GM18508 (cell line): ENCODE results near the gene CRCP.
"Not testable (repeated sequence)": the region's sequence is repeated elsewhere in the genome, so short reads cannot be mapped to it uniquely, and the experiment has no call there.

Source experiments
- ATAC-seq: cut with Tn5 transposase; IDR thresholded peaks from one replicate; pipeline ENCODE4 v1.9.1; 2021; ENCODE audit warnings: moderate number of reproducible peaks; ENCODE audit not compliant: insufficient read depth, unreplicated experiment

Gene CRCP

DNA sequence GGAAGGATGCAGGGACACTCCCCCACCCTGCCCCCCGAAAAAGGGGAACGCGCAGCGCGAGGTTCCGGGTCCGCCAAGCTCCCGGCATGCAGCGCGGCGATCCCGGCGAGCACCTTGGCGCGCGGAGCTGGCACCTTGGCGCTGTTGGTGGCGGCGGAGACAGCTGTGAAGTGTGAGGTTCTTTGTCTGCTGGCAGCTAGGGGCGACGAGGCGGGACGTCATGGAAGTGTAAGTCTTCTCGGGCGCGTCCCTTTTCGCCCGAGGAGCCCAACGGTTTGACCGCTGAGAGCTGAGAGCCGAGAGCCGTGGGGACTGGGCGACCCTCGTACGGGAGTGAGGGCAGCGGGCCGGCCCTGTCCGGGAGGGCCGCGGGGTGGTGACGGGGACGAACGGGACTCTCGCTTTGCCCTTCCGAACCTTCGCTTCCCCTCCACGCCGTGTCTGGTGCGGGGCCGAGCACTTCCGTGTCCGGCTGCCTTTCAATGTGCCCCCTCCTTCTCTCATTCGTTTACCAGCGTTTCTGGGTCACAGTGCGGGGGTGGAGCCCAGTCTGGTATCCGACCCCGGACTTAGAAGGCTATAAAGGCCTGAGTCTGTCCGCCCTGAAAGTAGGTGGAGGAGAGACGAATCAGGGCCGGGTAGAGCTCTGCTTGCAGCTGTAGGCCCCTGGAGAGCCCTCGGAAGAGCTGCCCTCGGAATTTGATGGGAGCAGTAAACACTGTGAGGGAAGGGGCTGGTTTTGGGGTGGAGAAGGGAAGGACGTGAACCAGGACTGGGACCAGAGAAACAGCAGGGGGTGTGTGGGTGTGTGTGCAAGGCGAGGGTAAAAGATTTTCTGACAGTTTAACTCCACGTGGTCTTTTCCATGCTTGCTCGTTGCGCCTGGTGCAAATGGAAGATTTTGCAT is at the start of gene CRCP:
Gene CRCP, plus strand, starts transcription at position 105 of the 907 bp plus-strand sequence. Its CDS starts 116 bp downstream, at position 221.
- ATAC-seq: peak; percentile 58

DNA sequence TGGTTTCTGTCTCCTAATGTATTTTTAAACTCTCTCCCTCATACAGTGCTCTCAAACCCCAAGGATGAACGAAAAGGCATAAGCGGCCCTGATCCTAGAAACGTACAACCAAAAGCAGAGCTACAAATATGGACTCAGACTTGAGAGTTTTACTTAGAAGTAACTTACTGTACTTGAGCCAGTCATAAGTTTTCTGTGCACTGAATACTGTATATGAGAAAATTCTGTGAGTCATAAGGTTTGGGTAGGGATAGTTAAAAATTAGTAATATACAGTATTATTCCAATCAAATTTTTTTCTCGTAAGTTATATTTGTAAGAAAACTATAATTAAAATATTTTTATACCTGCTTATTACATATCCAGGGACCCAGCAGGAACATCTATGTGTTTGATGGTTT is 44.9 kb upstream of the CRCP start:
- no peak for ATAC-seq

DNA sequence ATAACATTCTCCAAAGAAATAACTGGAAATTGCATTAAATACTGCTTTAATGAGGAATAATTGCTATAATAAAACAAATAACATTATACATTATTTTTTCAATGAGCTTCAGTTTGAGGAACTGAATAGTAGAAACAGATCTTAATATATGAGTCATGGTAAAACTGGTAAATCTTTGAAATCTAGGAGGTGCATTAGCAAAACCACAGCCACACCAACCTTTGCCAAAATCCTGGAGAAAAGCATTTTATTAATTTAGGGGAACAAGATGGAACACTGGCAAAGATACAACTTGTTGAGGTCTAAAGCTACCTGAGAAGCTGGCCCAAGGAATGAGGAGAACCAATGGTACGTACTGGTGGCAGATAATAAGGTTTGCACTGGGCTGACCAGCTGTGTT is 44.4 kb upstream of the CRCP start:
- no peak for ATAC-seq

DNA sequence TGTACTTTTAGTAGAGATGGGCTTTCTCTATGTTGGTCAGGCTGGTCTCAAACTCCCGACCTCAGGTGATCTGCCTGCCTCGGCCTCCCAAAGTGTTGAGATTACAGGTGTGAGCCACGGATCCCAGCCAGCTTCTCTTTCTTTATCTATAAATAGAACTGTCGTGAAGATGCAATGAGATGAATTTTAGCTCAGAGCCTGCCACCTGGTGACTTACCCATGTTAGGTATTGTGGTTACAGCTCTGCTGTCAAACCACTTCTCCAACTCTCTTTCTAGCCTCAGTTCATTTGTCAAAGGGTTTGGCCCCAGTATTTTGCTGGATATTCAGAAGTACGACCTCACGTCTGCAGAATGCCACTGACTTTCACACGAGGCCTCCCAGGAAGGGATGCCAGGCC is 42.4 kb upstream of the CRCP start:
- ATAC-seq: not testable (repeated sequence)

DNA sequence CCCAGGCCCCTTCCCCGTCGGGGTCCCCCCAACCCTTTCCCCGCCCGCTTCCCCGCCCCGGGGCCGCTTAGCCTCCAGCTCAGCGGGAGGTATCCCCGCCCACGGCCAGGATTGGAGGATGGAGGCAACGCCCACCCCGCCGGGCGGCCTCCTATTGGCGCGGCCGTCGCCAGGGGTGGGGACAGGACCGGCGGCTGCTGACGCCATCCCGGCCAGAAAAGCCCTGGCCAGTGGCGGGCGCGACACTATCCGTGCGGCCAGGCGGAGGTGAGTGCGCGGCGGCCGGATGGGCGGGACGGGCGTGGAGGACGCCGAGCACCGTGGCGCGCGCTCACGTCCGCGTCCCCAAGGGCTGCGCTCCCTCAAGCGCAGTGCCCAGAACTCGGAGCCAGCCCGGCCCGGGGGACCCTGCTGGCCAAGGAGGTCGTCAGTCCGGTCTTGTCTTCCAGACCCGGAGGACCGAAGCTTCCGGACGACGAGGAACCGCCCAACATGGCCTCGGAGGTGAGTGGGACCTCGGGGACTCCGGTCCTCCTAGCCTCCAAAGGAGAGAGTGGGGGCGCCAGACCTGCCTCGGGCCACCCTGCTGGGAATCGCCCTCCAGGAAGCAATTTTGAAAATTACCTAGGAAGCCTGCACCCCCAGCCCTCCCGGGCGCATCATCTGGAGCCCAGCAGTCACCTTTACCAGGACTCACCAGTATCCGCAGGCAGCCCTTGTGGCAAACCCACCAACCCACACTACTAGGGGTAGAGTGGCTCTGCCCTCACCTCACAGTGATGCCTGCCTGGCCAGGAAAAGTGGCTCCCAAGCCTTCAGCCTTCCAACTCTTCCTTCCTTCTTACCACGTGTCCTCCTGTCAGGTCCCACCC is 38.8 kb upstream of the CRCP start, which contains the start of gene ASL:
Gene ASL, plus strand, starts transcription at position 230 of the 872 bp plus-strand sequence. Its CDS starts 263 bp downstream, at position 493.
- ATAC-seq: peak; percentile 90

DNA sequence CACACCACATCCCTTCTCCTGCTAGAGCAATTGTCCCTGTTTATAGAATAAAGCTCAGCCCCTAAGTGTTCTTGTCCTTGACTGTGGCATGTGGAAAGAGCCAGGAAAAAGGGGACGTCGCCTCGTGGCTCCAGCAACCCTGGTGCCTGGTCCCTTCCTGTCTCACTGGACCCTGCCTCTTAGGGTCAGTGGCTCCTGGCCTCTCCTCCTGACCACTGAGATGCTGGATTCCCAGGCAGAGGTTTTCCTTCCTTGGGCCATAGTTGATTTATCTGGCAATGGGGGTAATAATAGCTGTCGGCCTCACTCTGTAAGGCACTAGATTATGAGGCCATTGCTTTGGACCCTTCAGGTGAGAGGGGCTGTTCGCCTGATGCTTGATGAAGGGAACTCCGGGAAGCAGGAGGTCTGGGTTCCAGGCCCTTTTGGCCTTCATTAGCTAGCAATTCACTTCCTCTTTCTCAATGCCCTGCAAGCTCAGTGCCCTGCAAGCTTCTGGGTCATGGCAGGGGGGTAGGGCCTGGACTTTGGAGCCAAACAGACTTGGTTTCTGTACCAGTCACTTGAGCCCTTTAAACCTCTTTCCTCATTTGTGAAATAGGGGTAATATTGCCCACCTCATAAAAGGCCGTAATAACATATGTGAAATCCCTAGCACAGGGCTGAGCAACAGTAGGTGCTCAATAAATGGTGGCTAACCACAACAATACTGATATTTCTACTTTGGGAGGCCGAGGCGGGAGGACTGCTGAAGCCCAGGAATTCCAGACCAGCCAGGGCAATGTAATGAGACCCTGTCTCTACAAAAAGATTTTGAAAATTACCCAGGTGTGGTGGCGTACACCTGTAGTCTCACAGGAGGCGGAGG is 38.0 kb upstream of the CRCP start:
- ATAC-seq: no peak

DNA sequence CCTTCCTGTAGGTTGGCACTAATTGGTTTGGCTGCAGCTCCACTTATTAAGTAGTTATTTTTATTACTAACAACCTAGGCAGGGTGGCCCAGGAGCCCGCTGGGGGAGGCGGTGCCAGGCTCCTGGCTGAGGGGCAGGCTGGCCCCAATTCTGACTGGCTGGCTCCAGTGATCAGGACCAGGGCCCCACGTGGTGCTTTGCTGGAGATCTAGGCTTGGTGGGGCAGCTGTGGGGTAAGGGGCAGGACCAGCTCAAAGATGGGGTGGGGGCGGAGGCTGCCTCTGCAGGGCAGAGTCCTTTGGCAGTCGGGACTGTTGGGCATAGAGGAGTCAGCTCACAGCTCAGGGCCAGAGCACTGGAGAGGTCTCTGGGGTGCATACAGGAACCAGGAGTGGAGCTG is 36.6 kb upstream of the CRCP start:
- ATAC-seq: no peak

DNA sequence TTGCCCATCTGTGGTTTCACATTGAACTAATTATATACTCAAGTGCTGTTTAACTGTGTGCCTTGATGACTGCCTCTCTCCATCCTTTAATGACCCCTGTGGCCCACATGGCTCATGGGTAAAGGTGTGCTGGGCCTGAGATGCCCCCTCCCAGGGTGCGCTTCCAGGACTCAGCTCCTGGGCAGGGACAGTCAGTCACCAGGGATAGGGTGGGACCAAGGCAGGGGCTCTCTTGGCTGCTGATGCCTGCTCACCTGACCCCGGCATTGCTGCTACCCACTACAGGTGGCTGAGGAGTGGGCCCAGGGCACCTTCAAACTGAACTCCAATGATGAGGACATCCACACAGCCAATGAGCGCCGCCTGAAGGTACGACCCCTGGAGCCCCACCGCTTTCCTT is 32.6 kb upstream of the CRCP start:
- no peak for ATAC-seq

DNA sequence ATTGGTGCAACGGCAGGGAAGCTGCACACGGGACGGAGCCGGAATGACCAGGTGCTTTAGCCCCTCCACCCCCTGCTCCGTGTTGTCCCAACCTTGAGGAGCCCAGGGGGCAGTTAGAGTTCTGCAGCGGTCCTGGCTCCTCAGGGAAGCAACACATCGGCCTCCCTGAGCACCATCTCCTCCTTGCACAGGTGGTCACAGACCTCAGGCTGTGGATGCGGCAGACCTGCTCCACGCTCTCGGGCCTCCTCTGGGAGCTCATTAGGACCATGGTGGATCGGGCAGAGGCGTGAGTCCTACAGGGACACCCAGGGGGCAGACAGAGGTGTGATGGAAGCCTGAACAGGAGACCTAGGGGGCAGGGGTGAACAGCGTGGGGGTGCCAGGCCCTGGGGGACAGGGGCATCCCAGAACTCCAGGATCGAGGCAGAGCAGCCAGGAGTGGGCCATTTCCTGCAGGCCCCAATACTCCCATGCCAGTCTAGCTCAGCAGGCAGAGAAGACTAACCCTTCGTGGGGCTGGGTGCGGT is 31.7 kb upstream of the CRCP start:
- no peak for ATAC-seq

DNA sequence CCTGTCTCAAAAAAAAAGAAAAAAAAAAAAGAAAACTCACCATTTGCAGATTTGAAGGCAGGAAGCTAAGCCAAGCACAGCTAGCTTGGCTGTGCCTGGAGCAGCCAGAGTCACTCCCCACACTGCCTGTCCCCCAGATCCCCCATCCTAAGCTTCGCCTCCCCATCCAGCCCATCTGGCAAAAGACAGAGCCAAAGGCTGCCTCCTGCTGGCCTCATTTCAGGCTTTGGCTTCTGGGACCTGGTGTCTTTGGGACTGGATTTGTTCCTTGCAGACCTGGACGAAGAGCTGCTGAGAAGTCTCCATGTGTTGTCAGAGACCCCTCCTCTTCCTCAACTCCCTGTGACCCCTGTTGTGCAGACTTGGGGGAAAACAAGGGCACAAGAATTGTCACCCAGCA is 31.0 kb upstream of the CRCP start:
- ATAC-seq: no peak

DNA sequence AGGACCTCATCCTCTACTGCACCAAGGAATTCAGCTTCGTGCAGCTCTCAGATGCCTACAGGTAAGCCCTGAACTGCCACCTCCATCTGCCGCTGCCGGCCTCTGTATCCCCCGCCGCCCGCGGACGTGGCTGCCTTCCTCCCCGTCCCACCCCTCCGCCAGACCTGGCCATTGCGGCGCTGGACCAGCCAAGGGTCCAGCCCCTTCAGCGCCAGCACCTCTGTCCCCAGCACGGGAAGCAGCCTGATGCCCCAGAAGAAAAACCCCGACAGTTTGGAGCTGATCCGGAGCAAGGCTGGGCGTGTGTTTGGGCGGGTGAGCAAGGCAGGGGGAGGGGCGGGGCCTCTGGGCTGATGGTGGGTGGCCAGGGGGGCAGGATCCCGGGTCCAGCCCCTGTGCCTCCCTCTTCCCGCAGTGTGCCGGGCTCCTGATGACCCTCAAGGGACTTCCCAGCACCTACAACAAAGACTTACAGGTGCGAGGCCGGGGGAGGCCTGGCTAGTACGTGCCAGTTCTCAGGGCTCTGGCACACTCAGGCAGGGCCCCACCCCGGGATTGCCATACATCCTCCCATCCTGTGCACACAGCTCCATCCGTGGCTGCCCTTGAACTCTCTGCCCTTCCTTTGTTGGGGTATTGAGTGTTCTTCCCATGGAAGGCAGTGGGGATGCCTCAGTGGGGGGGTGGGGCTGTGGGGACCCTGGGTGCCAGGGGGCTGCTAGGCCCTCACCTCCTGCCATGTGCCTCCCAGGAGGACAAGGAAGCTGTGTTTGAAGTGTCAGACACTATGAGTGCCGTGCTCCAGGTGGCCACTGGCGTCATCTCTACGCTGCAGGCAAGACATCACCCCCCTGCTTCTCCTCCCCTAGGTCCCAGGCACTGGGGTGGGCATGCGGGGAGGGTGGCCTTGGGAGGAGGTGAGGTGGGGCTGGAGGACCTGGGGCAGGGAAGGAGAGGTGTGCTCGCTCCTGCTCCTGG is 25.5 kb upstream of the CRCP start:
- ATAC-seq: no peak

DNA sequence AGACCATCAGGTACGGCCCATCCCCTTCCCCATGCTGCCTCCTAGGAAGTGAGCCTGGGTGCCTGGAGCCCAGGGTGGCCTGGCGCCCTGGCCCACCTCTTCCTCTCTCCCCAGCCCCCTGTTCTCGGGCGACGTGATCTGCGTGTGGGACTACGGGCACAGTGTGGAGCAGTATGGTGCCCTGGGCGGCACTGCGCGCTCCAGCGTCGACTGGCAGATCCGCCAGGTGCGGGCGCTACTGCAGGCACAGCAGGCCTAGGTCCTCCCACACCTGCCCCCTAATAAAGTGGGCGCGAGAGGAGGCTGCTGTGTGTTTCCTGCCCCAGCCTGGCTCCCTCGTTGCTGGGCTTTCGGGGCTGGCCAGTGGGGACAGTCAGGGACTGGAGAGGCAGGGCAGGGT is 22.0 kb upstream of the CRCP start:
- ATAC-seq: no peak

DNA sequence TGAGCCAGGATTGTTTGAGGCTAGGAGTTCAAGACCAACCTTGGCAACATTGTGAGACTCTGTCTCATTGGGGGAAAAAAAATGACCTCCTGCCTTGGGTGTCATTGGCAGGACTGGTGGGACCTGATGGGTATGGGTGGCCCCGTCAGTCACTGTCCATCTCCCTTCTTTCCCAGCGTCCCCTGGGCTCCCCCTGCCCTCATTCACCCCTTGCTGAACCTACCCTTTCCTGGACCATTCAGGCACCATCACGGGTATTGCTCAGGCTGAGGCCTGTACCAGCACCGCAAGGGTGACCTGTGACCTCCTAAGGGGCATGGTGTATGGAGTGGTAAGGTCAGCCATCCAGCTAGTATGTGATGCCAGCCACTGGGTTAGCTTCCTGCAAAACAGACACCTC is 19.6 kb upstream of the CRCP start:
- ATAC-seq: no peak

DNA sequence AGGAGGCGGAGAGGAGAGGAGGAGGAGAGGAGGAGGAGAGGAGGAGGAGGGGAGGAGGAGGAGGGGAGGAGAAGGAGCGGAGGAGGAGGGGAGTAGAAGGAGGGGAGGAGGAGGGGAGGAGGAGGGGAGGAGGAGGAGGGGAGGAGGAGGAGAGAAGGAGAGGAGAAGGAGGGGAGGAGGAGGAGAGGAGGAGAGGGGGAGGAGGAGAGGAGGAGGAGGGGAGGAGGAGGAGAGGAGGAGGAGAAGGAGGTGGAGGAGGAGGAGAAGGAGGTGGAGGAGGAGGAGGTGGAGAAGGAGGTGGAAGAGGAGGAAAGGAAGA is 15.5 kb upstream of the CRCP start:
- ATAC-seq: no peak

DNA sequence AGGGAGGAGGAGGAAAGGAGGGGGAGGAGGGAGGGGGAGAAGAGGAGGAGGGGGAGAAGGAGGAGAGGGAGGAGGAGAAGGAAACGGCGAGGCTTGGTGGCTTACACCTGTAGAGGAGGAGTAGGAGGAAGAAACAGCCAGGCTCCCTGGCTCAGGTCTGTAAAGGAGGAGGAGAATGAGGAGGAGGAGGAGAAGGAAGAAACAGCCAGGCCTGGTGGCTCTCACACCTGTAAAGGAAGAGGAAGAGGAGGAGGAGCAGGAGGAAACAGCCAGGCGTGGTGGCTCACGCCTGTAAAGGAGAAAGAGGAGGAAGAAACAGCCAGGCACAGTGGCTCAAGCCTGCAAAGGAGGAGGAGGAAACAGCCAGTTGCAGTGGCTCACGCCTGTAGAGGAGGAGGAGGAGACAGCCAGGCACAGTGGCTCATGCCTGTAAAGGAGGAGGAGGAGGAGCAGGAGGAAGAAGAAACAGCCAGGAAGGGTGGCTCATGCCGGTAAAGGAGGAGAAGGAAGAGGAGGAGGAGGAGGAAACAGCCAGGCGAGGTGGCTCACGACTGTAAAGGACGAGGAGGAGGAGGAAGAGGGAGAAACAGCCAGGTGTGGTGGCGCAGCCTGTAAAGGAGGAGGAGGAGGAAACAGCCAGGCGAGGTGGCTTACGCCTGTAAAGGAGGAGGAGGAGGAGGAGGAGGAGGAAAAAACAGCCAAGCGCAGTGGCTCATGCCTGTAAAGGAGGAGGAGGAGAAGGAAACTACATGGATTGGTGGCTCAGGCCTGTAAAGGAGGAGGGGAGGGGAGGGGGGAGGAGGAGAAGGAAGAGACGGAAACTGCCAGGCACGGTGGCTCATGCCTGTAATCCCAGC is 14.9 kb upstream of the CRCP start:
- ATAC-seq: peak; percentile 76

DNA sequence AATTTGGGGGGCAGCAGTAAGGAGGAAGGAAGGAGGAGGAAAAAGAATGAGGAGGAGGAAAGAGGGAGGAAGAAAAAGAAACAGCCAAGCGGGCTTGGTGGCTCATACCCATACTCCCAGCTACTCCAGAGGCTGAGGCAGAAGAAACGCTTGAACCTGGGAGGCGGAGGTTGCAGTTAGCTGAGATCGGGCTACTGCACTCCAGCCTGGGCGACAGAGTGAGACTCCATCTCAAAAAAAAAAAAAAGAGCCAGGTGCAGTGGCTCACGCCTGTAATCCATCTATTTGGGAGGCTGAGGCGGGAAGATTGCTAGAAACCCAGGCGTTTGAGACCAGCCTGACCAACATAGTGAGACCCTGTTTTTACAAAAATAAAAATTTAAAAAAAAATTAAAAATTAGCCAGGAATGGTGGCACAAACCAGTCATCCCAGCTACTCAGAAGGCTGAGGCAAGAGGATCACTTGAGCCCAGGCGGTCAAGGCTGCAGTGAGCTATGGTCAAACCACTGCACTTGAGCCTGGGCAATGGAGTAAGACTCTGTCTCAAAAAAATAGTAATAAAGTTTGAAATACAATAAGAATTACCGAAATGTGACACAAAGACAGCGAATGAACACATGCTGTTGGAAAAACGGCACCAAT is 14.1 kb upstream of the CRCP start:
- no peak for ATAC-seq

DNA sequence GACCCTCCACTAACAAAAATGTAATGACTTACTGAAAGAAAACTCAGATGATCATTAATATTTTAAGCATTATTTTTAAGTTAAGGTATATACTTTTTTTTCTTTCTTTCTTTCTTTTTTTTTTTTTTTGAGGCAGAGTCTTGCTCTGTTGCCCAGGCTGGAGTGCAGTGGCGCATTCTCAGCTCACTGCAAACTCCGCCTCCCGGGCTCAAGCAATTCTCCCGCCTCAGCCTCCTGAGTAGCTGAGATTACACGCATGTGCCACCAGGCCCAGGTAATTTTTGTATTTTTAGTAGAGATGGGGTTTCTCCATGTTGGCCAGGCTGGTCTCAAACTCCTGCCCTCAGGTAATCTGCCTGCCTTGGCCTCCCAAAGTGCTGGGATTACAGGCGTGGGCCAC is 12.5 kb upstream of the CRCP start:
- not testable (repeated sequence) for ATAC-seq

DNA sequence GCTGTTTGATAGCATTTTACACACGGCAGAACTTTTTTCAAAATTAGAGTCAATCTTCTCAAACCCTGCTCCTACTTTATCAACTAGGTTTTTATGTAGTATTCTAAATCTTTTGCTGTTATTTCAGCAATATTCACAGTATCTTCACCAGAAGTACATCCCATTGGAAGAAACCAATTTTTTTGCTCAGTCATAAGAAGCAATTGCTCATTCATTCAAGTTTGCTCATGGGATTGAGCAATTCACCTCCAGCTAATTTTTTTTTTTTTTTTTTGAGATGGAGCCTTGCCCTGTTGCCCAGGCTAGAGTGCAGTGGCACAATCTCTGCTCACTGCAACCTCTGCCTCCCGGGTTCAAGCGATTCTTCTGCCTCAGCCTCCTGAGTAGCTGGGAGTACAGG is 10.7 kb upstream of the CRCP start:
- ATAC-seq: not testable (repeated sequence)
